Osteocyte (in vitro differentiated cells): ENCODE data around the gene NDUFB2. TPM values are rescaled to one million over a fixed set of nuclear protein-coding genes. Genes with fewer than 3 reads are reported as not detected.
A peak's percentile ranks its signal among the peaks of the same experiment; 100 is the strongest.

Experiments used
- DNase-seq: peaks from one replicate; pipeline ENCODE4 v3.0.0; 2021; ENCODE audit warnings: mixed read lengths; ENCODE audit not compliant: unreplicated experiment; ENCODE audit errors: extremely low spot score
- H3K27ac Mint-ChIP-seq: one replicate; pipeline ENCODE4 v1.8.0; 2021; ENCODE audit warnings: mild to moderate bottlenecking, mixed read lengths; ENCODE audit not compliant: unreplicated experiment
- H3K27me3 Mint-ChIP-seq: one replicate; pipeline ENCODE4 v1.8.0; 2021; ENCODE audit warnings: mixed read lengths; ENCODE audit not compliant: unreplicated experiment
- H3K36me3 Mint-ChIP-seq: one replicate; pipeline ENCODE4 v1.8.0; 2021; ENCODE audit warnings: mixed read lengths; ENCODE audit not compliant: unreplicated experiment
- H3K4me1 Mint-ChIP-seq: one replicate; pipeline ENCODE4 v1.8.0; 2021; ENCODE audit warnings: mixed read lengths; ENCODE audit not compliant: unreplicated experiment
- H3K4me3 Mint-ChIP-seq: one replicate; pipeline ENCODE4 v1.8.0; 2021; ENCODE audit warnings: mild to moderate bottlenecking, moderate library complexity, mixed read lengths; ENCODE audit not compliant: unreplicated experiment
- H3K9me3 Mint-ChIP-seq: one replicate; pipeline ENCODE4 v1.8.0; 2021; ENCODE audit warnings: mixed read lengths; ENCODE audit not compliant: unreplicated experiment
- total RNA-seq: library from RNA; stranded (reverse); gene quantifications from 2 replicates; pipeline ENCODE4 v1.2.1, GENCODE V29; 2021
- TF ChIP-seq, protein P1 (sequence below): fragments of 200-600 bp; sonication (generic); IDR thresholded peaks from 2 replicates; pipeline ENCODE4 v1.5.0; 2021; ENCODE audit warnings: antibody characterized with exemption, mild to moderate bottlenecking, moderate library complexity

The NDUFB2 gene
- total RNA-seq, 1 donor from 2014 or later: 184 TPM

DNA sequence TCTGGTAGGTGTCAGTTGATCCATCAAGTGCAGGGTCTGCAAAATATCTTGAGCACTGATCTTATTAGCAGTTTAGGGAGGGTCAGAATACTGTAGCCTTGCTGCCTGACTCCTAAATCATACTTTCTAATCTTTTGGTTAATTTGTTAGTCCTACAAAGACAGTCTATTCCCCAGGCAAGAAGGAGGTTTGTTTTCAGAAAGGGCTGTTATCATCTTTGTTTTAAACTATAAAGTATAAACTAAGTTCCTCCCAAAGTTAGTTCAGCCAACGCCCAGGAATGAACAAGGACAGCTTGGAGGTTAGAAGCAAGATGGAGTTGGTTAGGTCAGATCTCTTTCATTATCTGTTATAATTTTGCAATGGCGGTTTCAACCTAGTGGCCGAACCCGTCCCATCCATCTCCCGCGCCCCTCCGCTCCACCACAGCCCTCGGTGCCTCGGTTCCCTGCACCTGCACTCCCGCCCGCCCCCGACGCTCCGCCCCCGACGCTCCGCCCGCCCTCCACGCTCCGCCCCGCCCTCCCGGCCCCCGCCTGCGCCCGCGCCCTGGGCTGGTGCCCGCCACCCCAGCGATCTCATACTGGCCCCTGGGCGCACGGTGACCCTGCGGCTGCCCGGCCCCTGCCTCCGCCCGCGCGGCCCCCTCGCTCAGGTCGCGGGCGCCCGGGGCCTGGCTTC is 24.0 kb upstream of the NDUFB2 start, which contains the start of gene ADCK2:
ADCK2 (plus strand) TSS at position 564 of the 681 bp plus-strand sequence. CDS start 386 bp downstream, outside the sequence.
- Mint-ChIP-seq H3K27me3 (no peaks in the 10 kb centered on the region), H3K4me3 (peak within 1 kb of the TSS; percentile 73), H3K4me1 (peaks cover 43% of the 10 kb centered on the region), H3K36me3 (peaks cover 2% of the 10 kb centered on the region), H3K9me3 (no peaks in the 10 kb centered on the region), H3K27ac (peak within 1 kb of the TSS; percentile 50)
- TF ChIP-seq, protein P1, sequence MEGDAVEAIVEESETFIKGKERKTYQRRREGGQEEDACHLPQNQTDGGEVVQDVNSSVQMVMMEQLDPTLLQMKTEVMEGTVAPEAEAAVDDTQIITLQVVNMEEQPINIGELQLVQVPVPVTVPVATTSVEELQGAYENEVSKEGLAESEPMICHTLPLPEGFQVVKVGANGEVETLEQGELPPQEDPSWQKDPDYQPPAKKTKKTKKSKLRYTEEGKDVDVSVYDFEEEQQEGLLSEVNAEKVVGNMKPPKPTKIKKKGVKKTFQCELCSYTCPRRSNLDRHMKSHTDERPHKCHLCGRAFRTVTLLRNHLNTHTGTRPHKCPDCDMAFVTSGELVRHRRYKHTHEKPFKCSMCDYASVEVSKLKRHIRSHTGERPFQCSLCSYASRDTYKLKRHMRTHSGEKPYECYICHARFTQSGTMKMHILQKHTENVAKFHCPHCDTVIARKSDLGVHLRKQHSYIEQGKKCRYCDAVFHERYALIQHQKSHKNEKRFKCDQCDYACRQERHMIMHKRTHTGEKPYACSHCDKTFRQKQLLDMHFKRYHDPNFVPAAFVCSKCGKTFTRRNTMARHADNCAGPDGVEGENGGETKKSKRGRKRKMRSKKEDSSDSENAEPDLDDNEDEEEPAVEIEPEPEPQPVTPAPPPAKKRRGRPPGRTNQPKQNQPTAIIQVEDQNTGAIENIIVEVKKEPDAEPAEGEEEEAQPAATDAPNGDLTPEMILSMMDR: no peak
- no peak for DNase-seq

DNA sequence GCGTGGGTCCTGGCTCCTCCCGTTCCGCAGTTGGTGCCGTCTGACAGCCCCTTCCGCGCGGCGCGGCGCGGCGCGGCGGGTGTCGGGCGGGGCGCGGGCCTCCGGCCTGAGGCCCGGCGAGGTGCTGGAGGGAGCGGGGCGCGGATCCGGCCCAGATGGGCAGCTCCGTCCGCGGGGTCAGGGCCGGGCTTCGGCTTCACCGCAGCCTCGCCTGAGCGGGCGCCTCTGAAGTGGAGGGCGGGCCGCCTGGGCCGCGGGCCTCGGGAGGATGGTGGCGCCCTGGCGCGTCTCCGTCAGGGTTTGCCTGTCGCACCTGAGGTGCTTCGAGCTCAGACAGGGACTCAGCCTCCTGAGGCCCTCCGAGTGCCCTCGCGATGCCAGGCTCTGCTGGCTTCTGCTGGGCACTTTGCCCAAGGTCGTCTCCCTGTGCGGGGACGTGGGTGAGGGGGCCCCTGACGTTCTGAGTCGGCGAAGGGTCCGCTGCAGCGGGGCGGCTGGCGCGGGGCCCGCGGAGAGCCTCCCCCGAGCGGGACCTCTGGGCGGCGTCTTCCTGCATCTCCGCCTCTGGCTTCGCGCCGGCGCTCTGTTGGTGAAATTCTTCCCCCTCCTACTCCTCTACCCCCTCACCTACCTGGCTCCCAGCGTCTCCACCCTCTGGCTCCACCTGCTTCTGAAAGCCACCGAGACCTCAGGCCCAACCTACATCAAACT is 23.3 kb upstream of the NDUFB2 start:
- TF ChIP-seq, protein P1: no peak
- Mint-ChIP-seq H3K27me3 (no peaks in the 10 kb centered on the region), H3K27ac (peak overlapping the region; percentile 50), H3K36me3 (peaks cover 9% of the 10 kb centered on the region), H3K4me3 (peak overlapping the region; percentile 73), H3K4me1 (peaks cover 36% of the 10 kb centered on the region), H3K9me3 (no peaks in the 10 kb centered on the region)
- no peak for DNase-seq

GRCh38 chr7:140673774-140674155 is 22.7 kb upstream of the NDUFB2 start:
- DNase-seq: no peak
- Mint-ChIP-seq H3K27me3 (no peaks in the 10 kb centered on the region), H3K4me3 (peak overlapping the region; percentile 73), H3K4me1 (peaks cover 30% of the 10 kb centered on the region), H3K27ac (peak overlapping the region; percentile 50), H3K36me3 (peaks cover 13% of the 10 kb centered on the region), H3K9me3 (no peaks in the 10 kb centered on the region)
- TF ChIP-seq, protein P1: no peak

DNA sequence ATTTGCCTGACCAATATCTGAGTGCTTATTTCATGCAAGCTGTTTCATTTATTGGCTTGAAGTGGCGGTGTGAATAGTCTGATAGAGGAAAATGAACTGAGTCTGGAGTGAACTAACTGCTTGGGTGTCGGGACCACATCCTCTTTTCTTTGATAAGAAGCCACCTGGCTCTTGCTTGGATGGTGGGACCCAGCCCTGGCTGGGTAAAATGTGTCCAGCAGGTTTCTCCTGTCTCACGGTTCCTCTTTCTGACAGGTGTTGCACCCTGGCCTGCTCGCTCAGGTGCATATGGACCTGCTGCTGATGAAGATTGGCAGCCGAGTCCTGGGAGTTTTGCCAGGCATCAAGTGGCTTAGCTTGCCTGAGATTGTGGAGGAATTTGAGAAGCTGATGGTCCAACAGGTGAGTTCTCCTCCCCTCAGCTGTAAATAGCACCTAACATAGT is 22.1 kb upstream of the NDUFB2 start:
- TF ChIP-seq, protein P1: no peak
- DNase-seq: no peak
- H3K4me1 Mint-ChIP-seq: peaks cover 30% of the 10 kb centered on the region
- no peak overlapping the region for H3K27ac Mint-ChIP-seq
- peak overlapping the region; percentile 73 for H3K4me3 Mint-ChIP-seq
- H3K9me3 Mint-ChIP-seq: no peaks in the 10 kb centered on the region
- H3K36me3 Mint-ChIP-seq: peaks cover 17% of the 10 kb centered on the region
- H3K27me3 Mint-ChIP-seq: no peaks in the 10 kb centered on the region
